Embryonic facial prominence (tissue), 1 donor: Measurements from ENCODE around the gene LAD1.

ENCODE experiments used
- DNase-seq: peaks from one replicate; pipeline ENCODE4 v3.0.0-alpha.2; 2016; ENCODE audit errors: extremely low spot score

Gene LAD1

DNA sequence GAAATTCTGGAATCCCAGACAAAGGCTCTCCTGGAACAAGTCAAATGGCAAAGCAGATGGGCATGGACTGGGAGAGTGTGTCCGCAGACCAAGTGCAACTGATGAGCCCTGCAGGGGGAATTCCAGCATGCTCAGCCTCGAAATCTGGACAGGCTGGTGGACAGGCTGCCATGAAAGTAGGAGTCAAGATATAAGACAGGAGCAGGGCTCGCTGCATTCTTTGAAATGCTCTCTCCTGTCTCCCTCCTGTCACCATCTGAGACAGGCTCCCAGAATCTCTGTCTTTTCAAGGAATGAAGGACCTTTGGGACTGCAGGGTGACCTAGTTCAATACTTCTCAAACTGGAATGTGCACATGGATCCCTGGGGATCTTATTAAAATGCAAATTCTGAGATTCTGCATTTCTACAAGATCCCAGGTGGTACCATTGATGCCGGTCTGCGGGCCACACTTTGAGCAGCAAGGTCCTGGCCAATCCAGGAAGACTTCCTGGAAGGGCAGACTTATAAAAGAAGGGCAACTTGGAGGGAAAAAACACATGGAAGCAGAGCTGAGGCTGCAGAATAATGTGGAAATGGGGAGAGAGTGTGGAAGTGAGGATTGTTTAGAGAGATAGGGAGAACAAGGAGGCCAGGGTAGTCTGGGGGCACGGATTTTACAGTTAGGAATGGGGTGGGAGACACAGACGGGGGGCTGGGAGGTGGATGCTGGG lies 51.5 kb downstream of the LAD1 start:
- DNase-seq: no peak

DNA sequence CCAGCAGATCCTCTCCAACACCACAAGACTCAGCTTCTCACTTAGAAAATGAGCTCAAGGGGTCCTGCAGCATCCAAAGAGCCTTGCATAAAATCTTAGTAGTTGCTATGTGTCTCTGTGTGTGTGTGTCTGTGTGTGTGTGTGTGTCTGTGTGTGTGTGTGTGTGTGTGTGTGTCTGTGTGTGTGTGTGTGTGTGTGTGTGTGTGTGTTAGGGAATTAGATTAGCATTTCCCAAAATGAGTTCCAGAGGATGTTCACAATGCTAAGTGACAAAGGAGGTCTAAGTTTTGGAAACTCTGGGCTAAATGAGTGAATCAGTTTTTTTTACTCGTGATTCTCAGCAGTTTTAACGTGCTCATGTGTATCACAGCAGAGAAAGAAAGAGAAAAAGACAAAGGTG lies 52.1 kb downstream of the LAD1 start:
- DNase-seq: no peak

DNA sequence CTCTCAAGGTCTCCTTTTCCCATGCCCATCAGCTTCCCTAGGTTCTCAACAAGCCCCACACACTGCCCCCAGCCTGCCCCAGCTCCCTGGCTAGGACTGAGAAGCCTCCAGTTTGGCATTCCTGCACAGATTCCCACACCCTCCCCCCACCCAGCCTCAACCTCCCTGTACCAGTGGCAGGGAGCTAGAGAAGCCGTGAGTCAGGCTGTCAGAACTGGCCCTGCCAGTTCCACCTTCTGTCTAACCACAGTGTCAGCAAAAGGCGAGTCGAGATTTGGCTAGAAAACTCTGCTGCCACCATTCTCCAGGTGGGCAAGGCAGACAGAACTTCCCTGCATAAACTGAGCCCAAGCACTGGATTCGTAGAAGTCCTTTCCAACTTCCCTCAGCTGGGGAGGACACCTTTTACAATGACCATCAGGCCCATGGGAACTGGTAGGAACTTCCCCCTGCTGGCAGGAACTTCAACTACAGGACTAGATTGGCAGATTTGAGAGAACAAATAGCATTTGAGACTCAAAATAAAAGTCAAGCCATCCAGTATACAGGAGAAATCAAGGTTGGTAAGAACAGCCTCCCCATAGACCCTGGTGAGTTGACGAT lies 52.7 kb downstream of the LAD1 start:
- DNase-seq: no peak

DNA sequence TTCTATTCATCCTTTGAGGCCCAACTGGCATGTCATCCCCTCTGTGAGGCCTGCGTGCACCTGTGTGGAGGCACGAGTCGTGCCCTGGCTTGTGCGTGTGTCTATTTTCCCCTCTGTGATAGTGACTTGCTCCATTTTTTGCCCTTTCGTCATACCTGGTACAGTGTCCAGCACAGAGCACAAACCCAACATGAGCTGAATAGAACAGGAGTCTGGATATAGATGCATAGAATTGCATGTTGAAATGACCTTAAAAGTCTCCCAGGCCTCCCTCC lies 54.1 kb downstream of the LAD1 start:
- no peak for DNase-seq

DNA sequence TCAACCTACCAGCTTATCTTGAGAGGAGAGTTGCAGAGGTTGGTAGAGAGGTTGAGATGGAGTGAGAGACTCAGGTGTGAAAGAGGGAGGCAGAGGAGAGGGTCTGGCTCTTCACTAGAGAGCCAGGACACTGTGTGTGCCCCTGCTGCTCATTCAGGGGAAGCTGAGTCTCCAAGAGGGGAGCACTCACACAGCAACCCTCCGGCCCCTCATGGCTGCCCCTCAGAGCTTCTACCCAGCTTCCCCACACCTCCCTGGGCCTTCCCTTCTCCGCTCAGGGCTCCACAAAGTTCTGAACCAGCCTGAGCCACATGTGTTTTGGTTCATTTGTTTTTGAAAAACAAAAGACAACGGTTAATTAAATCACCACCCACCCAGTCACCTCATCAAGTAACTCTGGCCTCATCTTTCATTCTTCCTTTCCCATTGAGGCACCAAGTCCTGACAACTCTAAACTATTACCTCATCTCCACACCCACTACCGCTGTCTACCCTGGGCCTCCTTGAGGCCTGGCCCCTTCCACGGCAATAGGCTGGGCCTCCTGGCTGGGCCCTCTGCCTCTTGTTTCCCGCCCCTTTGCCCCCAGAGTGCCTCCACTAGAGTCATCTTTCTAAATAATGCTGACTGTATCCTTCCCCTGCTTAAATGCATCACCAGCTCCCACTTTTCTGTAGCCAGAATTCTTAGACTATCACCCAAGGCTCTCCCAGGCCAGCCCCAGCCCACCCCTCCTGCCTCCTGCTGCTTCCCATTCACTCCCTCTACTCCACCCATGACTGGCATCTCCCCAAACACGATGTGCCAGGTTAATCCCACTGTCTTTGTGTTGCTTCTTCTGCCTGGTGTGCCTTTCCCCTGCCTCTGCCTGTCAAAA lies 54.7 kb downstream of the LAD1 start:
- DNase-seq: no peak

DNA sequence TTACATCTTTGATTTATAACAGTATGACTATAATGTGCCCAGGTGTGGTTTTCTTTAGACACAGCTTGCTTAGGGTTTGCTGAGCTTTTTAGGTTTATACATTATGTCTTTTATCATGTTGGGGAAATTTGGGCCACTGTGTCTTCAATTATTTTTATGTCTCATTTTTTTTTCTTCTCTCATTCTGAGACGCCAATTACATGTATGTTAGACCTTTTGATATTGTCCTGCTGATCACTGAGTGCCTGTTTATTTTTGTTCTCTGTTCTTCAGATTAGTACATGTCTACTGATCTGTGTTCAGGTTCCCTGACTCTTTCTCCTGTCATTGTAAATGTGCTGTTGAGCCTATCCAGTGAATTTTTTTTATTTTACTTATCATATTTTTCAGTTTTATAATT lies 57.7 kb downstream of the LAD1 start:
- no peak for DNase-seq

DNA sequence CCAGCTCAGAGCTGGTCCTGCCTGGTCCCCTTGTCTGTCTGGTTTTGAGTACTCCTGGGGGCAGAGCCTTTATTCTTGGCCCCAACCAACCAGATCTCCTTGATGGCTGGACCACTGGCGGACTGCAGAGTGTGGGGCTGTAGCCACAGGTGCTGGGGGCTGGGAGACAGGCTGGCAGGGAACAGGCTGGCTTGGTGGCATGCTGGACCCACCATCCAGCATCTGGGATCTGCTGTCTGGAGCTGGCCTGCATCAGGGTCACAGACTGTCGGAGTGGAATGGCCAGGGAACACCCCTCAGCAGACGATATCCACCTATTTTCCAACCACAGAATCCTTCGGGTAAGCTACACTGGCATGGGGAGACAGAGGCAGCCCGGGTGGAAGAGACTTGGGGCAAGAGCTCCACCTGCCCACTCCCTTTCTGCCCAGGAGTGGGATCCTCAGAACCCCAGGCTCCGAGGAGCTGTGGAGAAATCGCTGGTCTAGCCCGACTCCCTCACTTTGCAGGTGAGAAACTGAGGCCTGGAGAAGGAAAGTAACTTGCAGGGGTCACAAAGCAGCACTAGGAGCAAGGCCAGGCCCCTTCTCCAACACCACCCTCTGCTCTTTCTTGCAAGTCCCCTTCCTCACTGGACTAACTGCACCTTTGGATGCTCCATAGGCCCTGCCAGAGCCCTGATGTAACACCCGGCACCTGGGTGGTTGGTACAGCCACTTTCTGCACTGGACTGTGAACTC lies 62.2 kb downstream of the LAD1 start:
- no peak for DNase-seq

DNA sequence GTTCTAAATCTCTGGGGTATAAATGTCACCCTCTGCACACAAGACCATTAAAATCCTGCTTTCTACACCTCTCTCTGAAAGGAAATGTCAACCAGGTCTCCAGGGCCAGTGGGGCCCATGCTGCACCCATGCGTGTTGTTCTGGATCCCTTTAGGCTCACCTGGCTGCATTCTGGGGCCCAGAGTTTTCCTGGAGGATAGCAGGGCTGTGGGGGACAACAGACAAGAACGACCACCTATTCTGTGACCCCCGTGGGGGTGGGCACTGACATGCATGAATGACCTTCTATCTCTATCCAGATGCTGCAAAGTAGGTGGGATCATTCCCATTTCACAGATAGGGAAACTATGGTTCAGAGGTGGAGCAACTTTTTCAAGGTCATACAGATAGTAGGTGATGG lies 63.2 kb downstream of the LAD1 start:
- no peak for DNase-seq

DNA sequence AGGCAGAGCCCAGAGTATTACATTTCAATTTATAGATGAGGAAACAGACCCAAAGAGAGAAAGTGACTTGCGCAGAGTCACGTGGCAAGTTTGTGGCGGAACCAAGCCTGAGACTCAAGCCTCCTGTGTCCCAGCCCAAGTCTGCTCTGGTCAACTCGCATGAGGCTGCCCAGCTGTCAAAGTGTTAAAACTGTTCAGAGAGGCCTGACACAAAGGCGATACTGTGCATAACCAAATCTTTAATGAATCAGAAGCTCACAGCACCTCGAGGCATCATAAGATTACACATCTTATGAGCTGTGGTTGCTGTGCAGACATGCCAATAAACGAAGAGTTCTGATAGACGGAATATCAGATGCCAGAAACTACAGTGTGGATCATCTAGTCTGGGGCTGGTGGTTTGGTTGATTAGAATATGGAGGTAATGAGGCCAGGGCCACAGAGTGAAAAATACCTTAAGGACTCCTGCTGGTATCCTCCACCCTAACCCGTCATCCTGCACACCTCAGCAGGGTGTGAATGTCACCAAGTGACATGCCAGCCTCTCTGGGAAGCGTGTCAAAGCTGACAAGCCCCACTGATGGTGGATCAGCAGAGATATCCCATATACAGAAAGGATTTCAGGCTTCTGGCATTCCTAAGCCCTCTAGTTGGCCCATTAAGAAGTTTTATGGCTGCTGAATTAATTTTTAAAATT lies 63.8 kb downstream of the LAD1 start:
- no peak for DNase-seq

DNA sequence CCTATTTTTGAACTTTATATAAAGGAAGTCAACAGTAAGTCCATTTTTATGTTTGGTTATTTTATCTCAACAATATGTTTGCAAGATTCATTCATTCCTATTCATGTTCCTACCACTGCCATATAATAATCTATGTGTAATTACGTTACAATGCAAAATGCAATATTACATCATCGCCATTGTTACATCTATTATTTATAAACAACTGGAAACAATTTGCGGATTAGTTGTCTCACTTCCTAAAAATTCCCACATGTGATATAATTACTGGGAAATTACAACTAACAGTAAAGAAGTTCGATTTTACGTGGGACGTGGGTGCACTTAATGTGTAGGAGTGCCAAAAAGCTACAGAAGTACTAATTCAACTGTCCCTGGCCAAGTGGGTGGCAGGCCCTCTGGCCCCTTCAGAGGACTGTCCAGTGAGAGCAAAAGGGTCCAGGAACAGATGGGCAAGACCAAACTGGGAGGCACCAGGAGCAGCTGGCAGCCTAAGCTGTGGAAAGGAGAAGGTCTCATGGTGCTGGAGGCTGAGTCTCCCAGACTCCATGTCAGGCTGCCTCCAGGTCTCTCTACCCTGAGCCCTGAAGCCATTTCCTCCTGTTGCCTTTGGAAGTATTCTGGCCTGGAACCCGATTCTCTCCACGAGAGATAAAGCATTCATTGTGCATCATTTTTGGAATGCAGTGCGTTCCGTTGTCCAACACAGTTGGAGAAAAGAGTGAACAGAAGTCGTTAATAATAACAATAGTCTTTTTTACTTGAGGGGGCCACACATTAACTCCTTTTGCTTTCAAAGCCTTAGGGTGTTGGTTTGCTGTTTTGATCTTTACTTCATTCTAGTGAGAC lies 64.6 kb downstream of the LAD1 start:
- DNase-seq: no peak

DNA sequence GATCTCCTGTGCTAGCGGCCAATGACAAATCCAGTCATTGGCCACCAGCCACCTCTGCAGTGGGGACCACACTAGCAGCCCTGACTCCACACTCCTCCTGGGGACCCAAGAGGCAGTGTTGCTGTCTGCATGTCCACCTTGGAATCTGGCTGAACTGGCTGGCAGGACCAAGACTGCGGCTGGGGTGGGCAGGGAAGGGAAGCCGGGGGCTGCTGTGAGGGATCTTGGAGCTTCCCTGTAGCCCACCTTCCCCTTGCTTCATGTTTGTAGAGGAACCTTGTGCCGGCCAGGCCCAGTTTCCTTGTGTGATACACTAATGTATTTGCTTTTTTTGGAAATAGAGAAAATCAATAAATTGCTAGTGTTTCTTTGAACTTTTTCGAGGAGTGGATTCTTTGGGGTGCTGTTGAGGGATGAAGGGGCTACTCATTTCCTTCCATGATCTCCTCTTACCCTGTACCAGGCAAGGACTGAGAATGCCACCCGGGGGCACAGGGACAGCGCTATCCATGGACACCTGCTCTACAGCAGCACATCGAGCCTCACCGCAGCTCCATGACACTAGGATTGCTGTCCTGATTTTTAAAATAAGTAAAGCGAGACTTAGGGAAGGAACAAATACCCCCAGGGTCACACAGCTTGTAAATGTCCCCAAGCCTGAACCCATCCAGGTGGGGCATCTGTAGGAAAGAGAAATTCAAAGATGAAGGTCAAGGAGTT lies 66.3 kb downstream of the LAD1 start:
- DNase-seq: no peak

DNA sequence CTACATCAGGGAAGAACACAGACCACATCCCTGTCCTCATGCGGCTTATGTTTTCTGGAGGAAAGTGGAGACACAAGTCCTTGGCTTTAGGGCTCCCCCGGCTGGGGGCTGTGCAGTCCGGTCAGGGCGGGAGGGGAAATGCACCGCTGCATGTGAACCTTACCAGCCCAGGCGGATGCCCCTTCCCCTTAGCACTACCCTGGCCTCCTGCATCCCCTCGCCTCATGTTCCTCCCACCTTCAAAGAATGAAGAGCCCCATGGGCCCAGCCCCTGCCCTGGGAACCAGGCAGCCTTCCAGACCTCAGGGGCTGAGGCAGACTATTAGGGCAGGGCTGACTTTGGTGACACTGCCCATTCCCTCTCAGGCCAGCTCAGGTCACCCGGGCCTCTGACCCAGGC lies 67.1 kb downstream of the LAD1 start:
- no peak for DNase-seq

DNA sequence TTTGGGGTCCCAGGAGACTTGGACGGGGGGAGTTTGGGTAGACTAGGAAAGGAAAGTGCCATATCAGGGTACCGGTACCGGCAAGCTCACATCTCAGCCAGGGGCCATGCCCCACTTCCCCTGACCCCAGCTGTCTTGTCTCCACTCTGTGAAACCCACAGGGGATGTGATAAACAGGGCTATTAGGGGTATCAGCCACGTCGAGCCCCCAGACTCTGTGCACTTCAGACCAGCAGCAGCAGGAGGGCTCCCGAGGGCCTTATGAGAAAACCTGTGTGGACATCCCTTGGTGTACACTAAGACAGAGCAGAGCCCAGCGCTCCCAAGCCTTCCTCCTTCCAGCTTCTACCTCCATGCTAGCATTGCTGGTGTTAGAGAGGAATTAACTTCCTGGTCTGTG lies 68.0 kb downstream of the LAD1 start:
- no peak for DNase-seq
